Erythroblast (primary cell): ENCODE data around the gene SEPHS2.

ENCODE experiments used
- GATA1 ChIP-seq: IDR thresholded peaks from 2 replicates; pipeline ENCODE4 v1.6.1; 2011; ENCODE audit warnings: low read depth, mild to moderate bottlenecking, control low read depth, low read length, moderate library complexity
- POLR2A ChIP-seq: IDR thresholded peaks from 2 replicates; pipeline ENCODE4 v1.6.1; 2011; ENCODE audit warnings: mild to moderate bottlenecking, low read length

- TF ChIP-seq POLR2A (no peak), GATA1 (no peak)
Observed at GRCh38 chr16:30401768-30402425, 43.8 kb downstream of the SEPHS2 start.
